ENCODE results near the gene HAPLN1. TPM values are rescaled to one million over a fixed set of nuclear protein-coding genes. Genes with fewer than 3 reads are reported as not detected.

The HAPLN1 gene
- total and polyA plus RNA-seq, 2 experiments from 2014 or later: 34.5 to 43.0 TPM

DNA sequence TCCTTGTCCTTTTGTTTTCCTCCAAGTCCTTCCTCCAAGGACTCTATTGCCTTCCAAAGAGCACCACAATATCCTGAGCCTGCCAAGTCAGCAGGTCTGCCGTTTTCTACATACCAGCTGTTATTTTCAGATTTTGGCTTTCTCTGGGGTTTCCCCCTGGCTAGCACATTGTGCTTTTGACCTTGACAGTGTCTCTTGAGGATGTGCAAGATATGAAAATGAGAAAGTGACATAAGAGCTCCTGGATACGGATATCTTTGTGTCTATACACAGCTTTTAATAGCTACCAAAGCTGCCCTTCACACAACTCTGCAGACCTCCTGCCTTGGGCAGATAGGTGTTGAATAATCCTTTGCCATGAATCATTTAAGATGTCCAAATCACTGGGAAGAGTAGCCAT lies 67.0 kb downstream of the HAPLN1 start:
- no peaks in the 10 kb centered on the region for H3K4me1 ChIP-seq (ENCODE audit: insufficient read depth)
- no peak overlapping the region for H3K27ac ChIP-seq
- H3K79me2 ChIP-seq: no peaks in the 10 kb centered on the region
- H3K9me3 ChIP-seq (ENCODE audit: low read depth): no peaks in the 10 kb centered on the region
- H3K27me3 ChIP-seq: no peaks in the 10 kb centered on the region
- H4K20me1 ChIP-seq (ENCODE audit: insufficient read depth, poor library complexity, severe bottlenecking): no peaks in the 10 kb centered on the region
- no peaks in the 10 kb centered on the region for H3K36me3 ChIP-seq (replicated peaks; ENCODE audit: insufficient read depth, low read depth)
- WGBS (ENCODE audit: low lambda C conversion rate, missing lambda C conversion rate): 79% methylated on average over 2 of the region's 2 CpGs
- no peak for DNase-seq (ENCODE audit: low spot score)
- TF ChIP-seq CTCF (IDR thresholded peaks at IDR 0.05; ENCODE audit: poor library complexity): no peak
- no peak for TF ChIP-seq EZH2phosphoT487 (IDR thresholded peaks at IDR 0.05; ENCODE audit: low read depth, severe bottlenecking, unreplicated experiment)
- no peak for TF ChIP-seq EZH2 (IDR thresholded peaks at IDR 0.05; ENCODE audit: borderline replicate concordance)
- H3K4me2 ChIP-seq: no peak overlapping the region
- H2AFZ ChIP-seq: no peak overlapping the region
- no peak overlapping the region for H3K4me3 ChIP-seq
- no peaks in the 10 kb centered on the region for H3K9me2 ChIP-seq (replicated peaks; ENCODE audit: insufficient read depth)

DNA sequence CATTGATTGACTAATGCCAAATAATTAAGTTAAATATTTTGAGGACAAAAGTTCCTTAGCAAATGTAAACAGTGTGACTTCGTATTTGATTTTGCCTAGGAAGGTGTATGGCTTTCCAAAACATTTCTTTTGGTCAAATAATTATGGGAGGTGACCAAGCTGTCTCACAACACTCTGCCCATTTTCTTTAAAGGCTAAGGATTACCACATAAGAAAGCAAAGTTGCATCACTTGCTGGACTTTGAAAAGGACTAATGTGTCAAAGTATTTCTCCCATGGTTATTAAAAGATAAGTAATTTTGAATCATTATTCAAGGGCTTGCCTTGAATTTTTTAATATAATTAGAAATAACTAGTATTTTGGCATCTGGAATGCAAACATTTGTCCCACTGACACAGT lies 74.7 kb downstream of the HAPLN1 start:
- Histone ChIP-seq H3K4me2 (no peak overlapping the region), H3K36me3 (replicated peaks; ENCODE audit: insufficient read depth, low read depth) (no peaks in the 10 kb centered on the region), H3K4me3 (no peak overlapping the region), H3K79me2 (no peaks in the 10 kb centered on the region), H4K20me1 (ENCODE audit: insufficient read depth, poor library complexity, severe bottlenecking) (no peaks in the 10 kb centered on the region), H3K9me3 (ENCODE audit: low read depth) (no peaks in the 10 kb centered on the region), H3K4me1 (ENCODE audit: insufficient read depth) (no peaks in the 10 kb centered on the region), H2AFZ (no peak overlapping the region), H3K27ac (no peak overlapping the region), H3K9me2 (replicated peaks; ENCODE audit: insufficient read depth) (no peaks in the 10 kb centered on the region), H3K27me3 (no peaks in the 10 kb centered on the region)
- no peak for DNase-seq (ENCODE audit: low spot score)
- TF ChIP-seq EZH2phosphoT487 (IDR thresholded peaks at IDR 0.05; ENCODE audit: low read depth, severe bottlenecking, unreplicated experiment): no peak
- TF ChIP-seq EZH2 (IDR thresholded peaks at IDR 0.05; ENCODE audit: borderline replicate concordance): no peak
- no peak for TF ChIP-seq CTCF (IDR thresholded peaks at IDR 0.05; ENCODE audit: poor library complexity)
- WGBS (ENCODE audit: low lambda C conversion rate, missing lambda C conversion rate): 82% methylated on average over 1 of the region's 1 CpG

GRCh38 chr5:83644301-83644700 lies 76.4 kb downstream of the HAPLN1 start:
- H3K4me2 ChIP-seq: peak overlapping the region; percentile 7
- WGBS (ENCODE audit: low lambda C conversion rate, missing lambda C conversion rate): 55% methylated on average over 14 of the region's 14 CpGs
- no peak for TF ChIP-seq EZH2 (IDR thresholded peaks at IDR 0.05; ENCODE audit: borderline replicate concordance)
- no peak for TF ChIP-seq CTCF (IDR thresholded peaks at IDR 0.05; ENCODE audit: poor library complexity)
- TF ChIP-seq EZH2phosphoT487 (IDR thresholded peaks at IDR 0.05; ENCODE audit: low read depth, severe bottlenecking, unreplicated experiment): no peak

DNA sequence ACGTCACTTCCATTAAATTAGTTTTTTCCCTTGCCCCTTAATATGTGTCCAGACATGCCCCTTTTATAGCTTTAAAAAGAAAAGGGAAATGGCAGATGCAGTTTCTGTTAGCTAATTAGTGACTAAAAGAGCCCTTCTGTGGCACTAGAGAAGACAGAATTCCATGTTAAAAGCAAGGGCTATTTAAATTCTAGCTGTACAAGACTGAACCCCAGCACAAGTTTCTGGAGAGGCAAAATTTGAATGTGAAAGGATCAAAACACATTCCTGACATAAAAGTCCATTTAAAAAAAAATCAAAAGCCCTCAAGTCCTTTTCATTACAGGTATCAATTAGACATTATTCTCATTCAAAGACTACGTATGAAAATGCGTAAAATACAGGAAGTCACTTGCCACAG lies 78.7 kb downstream of the HAPLN1 start:
- no peaks in the 10 kb centered on the region for H4K20me1 ChIP-seq (ENCODE audit: insufficient read depth, poor library complexity, severe bottlenecking)
- H3K9me3 ChIP-seq (ENCODE audit: low read depth): no peaks in the 10 kb centered on the region
- H3K27me3 ChIP-seq: no peaks in the 10 kb centered on the region
- no peaks in the 10 kb centered on the region for H3K36me3 ChIP-seq (replicated peaks; ENCODE audit: insufficient read depth, low read depth)
- 80% methylated on average over 3 of the region's 3 CpGs for WGBS (ENCODE audit: low lambda C conversion rate, missing lambda C conversion rate)
- H3K4me3 ChIP-seq: no peak overlapping the region
- no peak for DNase-seq (ENCODE audit: low spot score)
- no peak overlapping the region for H3K4me2 ChIP-seq
- no peaks in the 10 kb centered on the region for H3K4me1 ChIP-seq (ENCODE audit: insufficient read depth)
- no peak for TF ChIP-seq EZH2 (IDR thresholded peaks at IDR 0.05; ENCODE audit: borderline replicate concordance)
- TF ChIP-seq EZH2phosphoT487 (IDR thresholded peaks at IDR 0.05; ENCODE audit: low read depth, severe bottlenecking, unreplicated experiment): no peak
- no peak for TF ChIP-seq CTCF (IDR thresholded peaks at IDR 0.05; ENCODE audit: poor library complexity)
- H3K9me2 ChIP-seq (replicated peaks; ENCODE audit: insufficient read depth): no peaks in the 10 kb centered on the region
- H3K79me2 ChIP-seq: no peaks in the 10 kb centered on the region
- H2AFZ ChIP-seq: no peak overlapping the region
- H3K27ac ChIP-seq: no peak overlapping the region

More at GRCh38 chr5:83644301-83644700, 76.4 kb downstream of the HAPLN1 start:
- H3K4me1 ChIP-seq (ENCODE audit: insufficient read depth): no peaks in the 10 kb centered on the region
- no peaks in the 10 kb centered on the region for H3K79me2 ChIP-seq
- no peaks in the 10 kb centered on the region for H4K20me1 ChIP-seq (ENCODE audit: insufficient read depth, poor library complexity, severe bottlenecking)
- no peaks in the 10 kb centered on the region for H3K36me3 ChIP-seq (replicated peaks; ENCODE audit: insufficient read depth, low read depth)
- no peaks in the 10 kb centered on the region for H3K27me3 ChIP-seq
- no peaks in the 10 kb centered on the region for H3K9me2 ChIP-seq (replicated peaks; ENCODE audit: insufficient read depth)
- no peak overlapping the region for H3K4me3 ChIP-seq
- no peaks in the 10 kb centered on the region for H3K9me3 ChIP-seq (ENCODE audit: low read depth)
- peak; percentile 18 for DNase-seq (ENCODE audit: low spot score)
- H2AFZ ChIP-seq: no peak overlapping the region
- H3K27ac ChIP-seq: no peak overlapping the region
